Measurements from ENCODE around the gene LCN15.

- TF ChIP-seq CTCF (conservative IDR thresholded peaks at IDR 0.05; ENCODE audit: low read length), result peak; percentile 100
- TF ChIP-seq EZH2phosphoT487 (IDR thresholded peaks at IDR 0.05; ENCODE audit: borderline replicate concordance, low read depth, low read length), result no peak
Measured at GRCh38 chr9:136791516-136792276, 27.4 kb upstream of the LCN15 start.

Measured in OCI-LY7 (cell line).